ENCODE measurements around the gene DOCK7.

DNA sequence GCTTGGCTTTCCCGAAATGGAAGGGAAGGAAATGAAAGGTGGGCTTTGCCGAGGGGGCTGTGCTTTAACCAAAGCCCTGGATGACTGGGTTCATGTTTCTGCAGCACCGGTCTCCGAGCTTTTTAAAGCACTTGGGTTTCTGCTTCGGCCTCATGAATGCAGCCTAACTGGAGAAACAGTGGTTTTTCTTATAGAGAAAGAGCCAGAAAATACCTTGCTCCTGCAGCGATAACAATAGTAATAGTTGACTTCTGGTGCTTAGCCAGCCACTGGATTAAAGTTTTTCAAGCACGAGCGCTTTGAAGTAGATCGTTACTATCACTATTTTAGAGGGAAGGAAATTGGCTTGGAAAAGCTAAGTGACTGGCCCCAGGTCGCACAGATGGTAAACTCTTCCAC lies 500 bp upstream of the DOCK7 start:
- TF ChIP-seq, protein P1, sequence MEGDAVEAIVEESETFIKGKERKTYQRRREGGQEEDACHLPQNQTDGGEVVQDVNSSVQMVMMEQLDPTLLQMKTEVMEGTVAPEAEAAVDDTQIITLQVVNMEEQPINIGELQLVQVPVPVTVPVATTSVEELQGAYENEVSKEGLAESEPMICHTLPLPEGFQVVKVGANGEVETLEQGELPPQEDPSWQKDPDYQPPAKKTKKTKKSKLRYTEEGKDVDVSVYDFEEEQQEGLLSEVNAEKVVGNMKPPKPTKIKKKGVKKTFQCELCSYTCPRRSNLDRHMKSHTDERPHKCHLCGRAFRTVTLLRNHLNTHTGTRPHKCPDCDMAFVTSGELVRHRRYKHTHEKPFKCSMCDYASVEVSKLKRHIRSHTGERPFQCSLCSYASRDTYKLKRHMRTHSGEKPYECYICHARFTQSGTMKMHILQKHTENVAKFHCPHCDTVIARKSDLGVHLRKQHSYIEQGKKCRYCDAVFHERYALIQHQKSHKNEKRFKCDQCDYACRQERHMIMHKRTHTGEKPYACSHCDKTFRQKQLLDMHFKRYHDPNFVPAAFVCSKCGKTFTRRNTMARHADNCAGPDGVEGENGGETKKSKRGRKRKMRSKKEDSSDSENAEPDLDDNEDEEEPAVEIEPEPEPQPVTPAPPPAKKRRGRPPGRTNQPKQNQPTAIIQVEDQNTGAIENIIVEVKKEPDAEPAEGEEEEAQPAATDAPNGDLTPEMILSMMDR (conservative IDR thresholded peaks at IDR 0.05; ENCODE audit: low read length), result no peak
- no peak for TF ChIP-seq EZH2phosphoT487 (IDR thresholded peaks at IDR 0.05; ENCODE audit: borderline replicate concordance)
